ENCODE results near the gene CNNM1.

CNNM1 gene

GRCh38 chr10:99391346-99391745 is 62.2 kb downstream of the CNNM1 start:
- TF ChIP-seq FOXP2 (optimal IDR thresholded peaks at IDR 0.05; ENCODE audit: borderline replicate concordance, extremely low read depth, extremely low read length, insufficient read depth): no peak

DNA sequence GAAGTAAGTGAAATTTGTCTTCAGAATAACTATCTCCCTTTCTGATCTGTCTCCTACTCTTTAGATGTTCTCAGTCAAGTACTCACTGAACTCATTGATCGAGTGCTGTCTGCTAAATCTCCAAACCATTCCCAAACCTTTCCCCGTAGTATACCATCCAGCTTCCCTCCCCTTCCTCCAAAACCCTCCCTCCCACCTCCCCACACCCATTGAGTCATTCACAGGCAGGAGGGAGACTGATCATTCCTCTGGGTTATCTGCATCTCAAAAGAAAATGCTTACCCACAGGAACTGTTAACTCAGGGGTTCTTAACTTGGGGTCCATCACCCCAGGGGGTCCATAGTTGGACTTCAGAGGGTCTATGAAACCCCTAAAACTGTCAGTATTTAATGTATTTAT is 63.9 kb downstream of the CNNM1 start:
- TF ChIP-seq REST (IDR thresholded peaks at IDR 0.05; ENCODE audit: insufficient read depth in 1 of 2, low read depth in 2 of 2, low read length in 2 of 2) (no peak), TAF1 (IDR thresholded peaks at IDR 0.05; ENCODE audit: borderline replicate concordance, insufficient read depth, low read length) (no peak), POLR2AphosphoS5 (IDR thresholded peaks at IDR 0.05; ENCODE audit: low read depth, low read length) (no peak), FOXP2 (optimal IDR thresholded peaks at IDR 0.05; ENCODE audit: borderline replicate concordance, extremely low read depth, extremely low read length, insufficient read depth) (no peak), SIN3A (IDR thresholded peaks at IDR 0.05; ENCODE audit: borderline replicate concordance, insufficient read depth, low read length) (no peak)

DNA sequence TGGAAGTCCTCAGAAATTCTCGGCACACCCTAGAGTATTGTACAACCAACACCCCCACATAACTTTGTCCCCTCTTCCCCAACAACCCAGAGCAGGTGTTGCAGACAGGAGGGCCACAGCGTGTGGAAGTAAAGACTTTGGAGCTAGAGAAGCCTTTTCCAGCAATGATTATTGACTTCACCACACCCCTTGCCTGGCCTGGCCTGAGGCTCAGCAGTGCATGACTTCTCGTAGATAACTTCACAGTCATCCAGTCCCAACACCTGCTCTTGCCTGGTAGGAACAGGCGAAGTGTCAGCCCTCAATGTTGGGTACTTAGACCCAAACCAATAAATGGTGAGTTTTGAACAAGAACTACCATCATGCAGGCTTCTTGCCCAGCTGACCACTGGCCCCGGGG is 64.5 kb downstream of the CNNM1 start:
- TF ChIP-seq FOXP2 (optimal IDR thresholded peaks at IDR 0.05; ENCODE audit: borderline replicate concordance, extremely low read depth, extremely low read length, insufficient read depth) (no peak), REST (IDR thresholded peaks at IDR 0.05; ENCODE audit: insufficient read depth in 1 of 2, low read depth in 2 of 2, low read length in 2 of 2) (no peak), POLR2AphosphoS5 (IDR thresholded peaks at IDR 0.05; ENCODE audit: low read depth, low read length) (no peak), TAF1 (IDR thresholded peaks at IDR 0.05; ENCODE audit: borderline replicate concordance, insufficient read depth, low read length) (no peak), SIN3A (IDR thresholded peaks at IDR 0.05; ENCODE audit: borderline replicate concordance, insufficient read depth, low read length) (no peak)

GRCh38 chr10:99394256-99394655 is 65.1 kb downstream of the CNNM1 start:
- TF ChIP-seq TAF1 (IDR thresholded peaks at IDR 0.05; ENCODE audit: borderline replicate concordance, insufficient read depth, low read length) (no peak), SIN3A (IDR thresholded peaks at IDR 0.05; ENCODE audit: borderline replicate concordance, insufficient read depth, low read length) (no peak), POLR2AphosphoS5 (IDR thresholded peaks at IDR 0.05; ENCODE audit: low read depth, low read length) (no peak), FOXP2 (optimal IDR thresholded peaks at IDR 0.05; ENCODE audit: borderline replicate concordance, extremely low read depth, extremely low read length, insufficient read depth) (no peak), REST (IDR thresholded peaks at IDR 0.05; ENCODE audit: insufficient read depth in 1 of 2, low read depth in 2 of 2, low read length in 2 of 2) (no peak)

DNA sequence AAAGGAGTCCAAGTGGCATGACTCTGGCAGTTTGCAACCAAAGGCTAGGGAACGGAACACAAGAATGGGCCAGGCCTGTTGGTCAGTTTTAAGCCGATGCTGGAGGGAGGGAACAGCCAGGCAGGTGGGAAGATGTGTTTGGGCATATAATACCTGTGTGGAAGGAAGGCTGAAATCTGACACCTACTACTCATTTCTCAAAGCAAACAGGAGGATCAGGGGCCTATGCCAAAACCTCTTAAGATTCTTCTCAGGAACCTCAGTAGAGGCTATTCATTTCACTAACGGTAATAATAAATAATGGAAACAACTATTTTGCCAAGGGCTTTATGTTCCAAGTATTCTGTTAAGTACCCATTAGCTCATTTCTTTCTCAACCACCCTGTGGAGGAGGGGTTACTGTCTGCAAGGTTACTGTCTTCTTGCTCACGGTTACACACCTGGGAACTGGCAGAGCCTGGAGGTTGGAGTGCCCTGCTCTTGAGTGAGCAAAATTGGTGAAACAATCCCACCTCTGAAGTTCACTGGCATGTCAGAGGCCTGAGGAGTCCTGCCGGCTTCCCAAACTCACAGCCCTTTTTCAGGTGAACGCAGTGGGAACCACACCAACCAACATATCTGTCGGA is 65.7 kb downstream of the CNNM1 start:
- TF ChIP-seq POLR2AphosphoS5 (IDR thresholded peaks at IDR 0.05; ENCODE audit: low read depth, low read length) (no peak), SIN3A (IDR thresholded peaks at IDR 0.05; ENCODE audit: borderline replicate concordance, insufficient read depth, low read length) (no peak), FOXP2 (optimal IDR thresholded peaks at IDR 0.05; ENCODE audit: borderline replicate concordance, extremely low read depth, extremely low read length, insufficient read depth) (no peak), TAF1 (IDR thresholded peaks at IDR 0.05; ENCODE audit: borderline replicate concordance, insufficient read depth, low read length) (no peak), REST (IDR thresholded peaks at IDR 0.05; ENCODE audit: insufficient read depth in 1 of 2, low read depth in 2 of 2, low read length in 2 of 2) (no peak)

Data from PFSK-1 (cell line).